Liver (tissue), 9 donors: ENCODE data around the gene ZC3H8. TPM values are rescaled to one million over a fixed set of nuclear protein-coding genes. Genes with fewer than 3 reads are reported as not detected.

Experiments used
- DNase-seq: peaks from one replicate; pipeline ENCODE4 v3.0.0-alpha.2; 2017; ENCODE audit warnings: low spot score
- H3K27ac ChIP-seq, 2 donors: one replicate each; pipeline ENCODE4 v1.7.0; 2013; ENCODE audit warnings: inconsistent platforms in 2 of 2, low read length in 2 of 2, control low read depth in 1 of 2, low read depth in 1 of 2, mild to moderate bottlenecking in 1 of 2
- H3K27me3 ChIP-seq, 4 donors: one replicate each; pipeline versions ENCODE4 v1.6.1 to v1.7.0; 2013; ENCODE audit warnings: low read length in 3 of 4, inconsistent platforms in 1 of 4, mild to moderate bottlenecking in 1 of 4, moderate library complexity in 1 of 4; ENCODE audit not compliant: control insufficient read depth in 4 of 4, insufficient read depth in 4 of 4
- H3K36me3 ChIP-seq, 4 donors: one replicate each; pipeline versions ENCODE4 v1.6.1 to v1.7.0; 2013; ENCODE audit warnings: low read length in 3 of 4, mild to moderate bottlenecking in 3 of 4, low read depth in 1 of 4, moderate library complexity in 1 of 4; ENCODE audit not compliant: control insufficient read depth in 4 of 4, insufficient read depth in 3 of 4
- H3K4me1 ChIP-seq, 4 donors: one replicate each; pipeline versions ENCODE4 v1.6.1 to v1.7.0; 2013; ENCODE audit warnings: low read length in 3 of 4, mild to moderate bottlenecking in 3 of 4, moderate library complexity in 1 of 4; ENCODE audit not compliant: control insufficient read depth in 4 of 4, insufficient read depth in 4 of 4
- H3K4me3 ChIP-seq, 3 donors: one replicate each; pipeline versions ENCODE4 v1.6.1 to v1.7.0; 2013; ENCODE audit warnings: low read length in 3 of 3, control low read depth in 1 of 3, low read depth in 1 of 3, mild to moderate bottlenecking in 1 of 3
- H3K9ac ChIP-seq, 2 donors: one replicate each; pipeline ENCODE4 v1.7.0; 2013; ENCODE audit warnings: low read length in 2 of 2, mild to moderate bottlenecking in 2 of 2, moderate library complexity in 2 of 2, control low read depth in 1 of 2, low read depth in 1 of 2
- H3K9me3 ChIP-seq, 4 donors: one replicate each; pipeline versions ENCODE4 v1.6.1 to v1.7.0; 2013; ENCODE audit warnings: low read length in 3 of 4; ENCODE audit not compliant: control insufficient read depth in 4 of 4
- FOXA1 ChIP-seq: IDR thresholded peaks from 2 replicates; pipeline ENCODE4 v1.6.1; 2016; ENCODE audit warnings: antibody characterized with exemption
- FOXA2 ChIP-seq: IDR thresholded peaks from 2 replicates; pipeline ENCODE4 v1.6.1; 2016; ENCODE audit warnings: antibody characterized with exemption
- HNF4A ChIP-seq, 2 donors: conservative IDR thresholded peaks; 2 replicates each; pipeline ENCODE4 v1.6.1; 2016; ENCODE audit warnings: antibody characterized with exemption in 2 of 2, mild to moderate bottlenecking in 2 of 2
- HNF4G ChIP-seq: IDR thresholded peaks from 2 replicates; pipeline ENCODE4 v1.6.1; 2016; ENCODE audit warnings: antibody characterized with exemption
- JUND ChIP-seq, 2 donors: IDR thresholded peaks; 2 replicates each; pipeline ENCODE4 v1.6.1; 2016; ENCODE audit warnings: antibody characterized with exemption in 2 of 2
- MAX ChIP-seq: IDR thresholded peaks from 2 replicates; pipeline ENCODE4 v1.6.1; 2016; ENCODE audit warnings: antibody characterized with exemption
- RAD21 ChIP-seq, 2 donors: IDR thresholded peaks; 2 replicates each; pipeline ENCODE4 v1.6.1; 2016; ENCODE audit warnings: antibody characterized with exemption in 2 of 2, mild to moderate bottlenecking in 2 of 2
- REST ChIP-seq: IDR thresholded peaks from 2 replicates; pipeline ENCODE4 v1.6.1; 2016; ENCODE audit warnings: antibody characterized with exemption, mild to moderate bottlenecking
- RXRA ChIP-seq, 2 donors: IDR thresholded peaks; 2 replicates each; pipeline ENCODE4 v1.6.1; 2017 to 2018; ENCODE audit warnings: antibody characterized with exemption in 2 of 2, mild to moderate bottlenecking in 1 of 2
- TAF1 ChIP-seq: conservative IDR thresholded peaks from 2 replicates; pipeline ENCODE4 v1.6.1; 2016; ENCODE audit warnings: antibody characterized with exemption, mild to moderate bottlenecking
- YY1 ChIP-seq: IDR thresholded peaks from 2 replicates; pipeline ENCODE4 v1.6.1; 2016; ENCODE audit warnings: antibody characterized with exemption, mild to moderate bottlenecking
- WGBS: extraction: QIAGEN DNeasy Blood & Tissue Kit; methylation state at CpG from one replicate; pipeline ENCODE4 v1.1.7; 2013; 5-methylcytosine and 5-hydroxymethylcytosine counted together
- polyA plus RNA-seq, 2 donors: library from polyadenylated mRNA; stranded (reverse) in 1 of 2; unstranded in 1 of 2; fragments of 200-250 nt in 1 of 2; fragments of >200 nt in 1 of 2; fragmentation: Nextera tagmentation in 1 of 2; extraction: Ambion mirVana in 1 of 2; gene quantifications; one replicate each; pipeline versions ENCODE4 v1.2.1 to v1.2.3, GENCODE V29; 2013 to 2015
- total RNA-seq, 2 donors: library from RNA; depleted of rRNA; stranded (reverse); fragments of >200 nt; gene quantifications; one replicate each; pipeline ENCODE4 v1.2.3, GENCODE V29; 2014
- TF ChIP-seq, protein P1 (sequence below): IDR thresholded peaks from 2 replicates; pipeline ENCODE4 v1.6.1; 2016; ENCODE audit warnings: antibody characterized with exemption
- TF ChIP-seq, protein P2 (sequence below): IDR thresholded peaks from 2 replicates; pipeline ENCODE4 v1.6.1; 2016; ENCODE audit warnings: antibody characterized with exemption
- donor health status: healthy.
- donor health status: healthy.
- donor health status: healthy.
- donor health status: healthy.
- donor health status: healthy.

ZC3H8 gene
- total and polyA plus RNA-seq, 4 donors: 2.4 to 8.9 (median 6.5) TPM

GRCh38 chr2:112195167-112195766 lies 59.6 kb downstream of the ZC3H8 start (continued):
- TF ChIP-seq, protein P1, sequence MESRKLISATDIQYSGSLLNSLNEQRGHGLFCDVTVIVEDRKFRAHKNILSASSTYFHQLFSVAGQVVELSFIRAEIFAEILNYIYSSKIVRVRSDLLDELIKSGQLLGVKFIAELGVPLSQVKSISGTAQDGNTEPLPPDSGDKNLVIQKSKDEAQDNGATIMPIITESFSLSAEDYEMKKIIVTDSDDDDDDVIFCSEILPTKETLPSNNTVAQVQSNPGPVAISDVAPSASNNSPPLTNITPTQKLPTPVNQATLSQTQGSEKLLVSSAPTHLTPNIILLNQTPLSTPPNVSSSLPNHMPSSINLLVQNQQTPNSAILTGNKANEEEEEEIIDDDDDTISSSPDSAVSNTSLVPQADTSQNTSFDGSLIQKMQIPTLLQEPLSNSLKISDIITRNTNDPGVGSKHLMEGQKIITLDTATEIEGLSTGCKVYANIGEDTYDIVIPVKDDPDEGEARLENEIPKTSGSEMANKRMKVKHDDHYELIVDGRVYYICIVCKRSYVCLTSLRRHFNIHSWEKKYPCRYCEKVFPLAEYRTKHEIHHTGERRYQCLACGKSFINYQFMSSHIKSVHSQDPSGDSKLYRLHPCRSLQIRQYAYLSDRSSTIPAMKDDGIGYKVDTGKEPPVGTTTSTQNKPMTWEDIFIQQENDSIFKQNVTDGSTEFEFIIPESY: no peak
- TF ChIP-seq FOXA2: no peak

- no peaks in the 10 kb centered on the region for H3K9me3 ChIP-seq
- TF ChIP-seq FOXA1 (no peak), JUND (IDR thresholded peaks at IDR 0.05) (no peak), MAX (no peak), RAD21 (IDR thresholded peaks at IDR 0.05) (no peak), YY1 (no peak), FOXA2 (no peak), HNF4G (no peak), TAF1 (no peak), REST (no peak), HNF4A (conservative IDR thresholded peaks at IDR 0.05) (no peak), RXRA (IDR thresholded peaks at IDR 0.05) (no peak)
- TF ChIP-seq, protein P2, sequence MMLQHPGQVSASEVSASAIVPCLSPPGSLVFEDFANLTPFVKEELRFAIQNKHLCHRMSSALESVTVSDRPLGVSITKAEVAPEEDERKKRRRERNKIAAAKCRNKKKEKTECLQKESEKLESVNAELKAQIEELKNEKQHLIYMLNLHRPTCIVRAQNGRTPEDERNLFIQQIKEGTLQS: no peak
- TF ChIP-seq, protein P1: no peak
- no peak overlapping the region for H3K4me3 ChIP-seq
- no peak overlapping the region for H3K27ac ChIP-seq
- H3K27me3 ChIP-seq: no peaks in the 10 kb centered on the region
- H3K36me3 ChIP-seq: no peaks in the 10 kb centered on the region
- no peaks in the 10 kb centered on the region for H3K4me1 ChIP-seq
- H3K9ac ChIP-seq: no peak overlapping the region
- DNase-seq: no peak
- WGBS: 85% methylated on average over 4 of the region's 4 CpGs
Measured at GRCh38 chr2:112194482-112194881, 60.4 kb downstream of the ZC3H8 start.
